Measurements from ENCODE around the gene MVD.

DNA sequence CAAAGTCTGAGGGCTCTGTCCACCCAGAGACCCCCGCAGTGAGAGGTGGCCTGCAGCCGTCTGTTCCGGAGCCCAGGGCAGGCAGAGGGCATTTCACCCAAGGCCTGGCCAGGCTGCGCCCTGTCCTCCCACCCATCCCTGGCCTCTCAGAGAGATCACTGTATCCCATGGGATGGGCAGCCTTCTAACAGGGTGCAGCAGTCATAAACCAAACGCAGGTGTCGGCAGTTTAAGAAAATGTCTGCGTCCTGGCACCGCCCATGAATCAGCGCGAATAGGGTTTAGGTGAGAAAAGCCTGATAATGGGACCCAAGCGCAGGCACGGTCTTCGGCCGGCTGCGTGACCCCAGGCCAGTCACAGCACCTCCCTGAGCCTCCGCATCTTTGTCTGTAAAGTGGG lies 17.4 kb downstream of the MVD start:
- TF ChIP-seq, protein P1, sequence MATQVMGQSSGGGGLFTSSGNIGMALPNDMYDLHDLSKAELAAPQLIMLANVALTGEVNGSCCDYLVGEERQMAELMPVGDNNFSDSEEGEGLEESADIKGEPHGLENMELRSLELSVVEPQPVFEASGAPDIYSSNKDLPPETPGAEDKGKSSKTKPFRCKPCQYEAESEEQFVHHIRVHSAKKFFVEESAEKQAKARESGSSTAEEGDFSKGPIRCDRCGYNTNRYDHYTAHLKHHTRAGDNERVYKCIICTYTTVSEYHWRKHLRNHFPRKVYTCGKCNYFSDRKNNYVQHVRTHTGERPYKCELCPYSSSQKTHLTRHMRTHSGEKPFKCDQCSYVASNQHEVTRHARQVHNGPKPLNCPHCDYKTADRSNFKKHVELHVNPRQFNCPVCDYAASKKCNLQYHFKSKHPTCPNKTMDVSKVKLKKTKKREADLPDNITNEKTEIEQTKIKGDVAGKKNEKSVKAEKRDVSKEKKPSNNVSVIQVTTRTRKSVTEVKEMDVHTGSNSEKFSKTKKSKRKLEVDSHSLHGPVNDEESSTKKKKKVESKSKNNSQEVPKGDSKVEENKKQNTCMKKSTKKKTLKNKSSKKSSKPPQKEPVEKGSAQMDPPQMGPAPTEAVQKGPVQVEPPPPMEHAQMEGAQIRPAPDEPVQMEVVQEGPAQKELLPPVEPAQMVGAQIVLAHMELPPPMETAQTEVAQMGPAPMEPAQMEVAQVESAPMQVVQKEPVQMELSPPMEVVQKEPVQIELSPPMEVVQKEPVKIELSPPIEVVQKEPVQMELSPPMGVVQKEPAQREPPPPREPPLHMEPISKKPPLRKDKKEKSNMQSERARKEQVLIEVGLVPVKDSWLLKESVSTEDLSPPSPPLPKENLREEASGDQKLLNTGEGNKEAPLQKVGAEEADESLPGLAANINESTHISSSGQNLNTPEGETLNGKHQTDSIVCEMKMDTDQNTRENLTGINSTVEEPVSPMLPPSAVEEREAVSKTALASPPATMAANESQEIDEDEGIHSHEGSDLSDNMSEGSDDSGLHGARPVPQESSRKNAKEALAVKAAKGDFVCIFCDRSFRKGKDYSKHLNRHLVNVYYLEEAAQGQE (IDR thresholded peaks at IDR 0.05): no peak
- TF ChIP-seq, protein P2, sequence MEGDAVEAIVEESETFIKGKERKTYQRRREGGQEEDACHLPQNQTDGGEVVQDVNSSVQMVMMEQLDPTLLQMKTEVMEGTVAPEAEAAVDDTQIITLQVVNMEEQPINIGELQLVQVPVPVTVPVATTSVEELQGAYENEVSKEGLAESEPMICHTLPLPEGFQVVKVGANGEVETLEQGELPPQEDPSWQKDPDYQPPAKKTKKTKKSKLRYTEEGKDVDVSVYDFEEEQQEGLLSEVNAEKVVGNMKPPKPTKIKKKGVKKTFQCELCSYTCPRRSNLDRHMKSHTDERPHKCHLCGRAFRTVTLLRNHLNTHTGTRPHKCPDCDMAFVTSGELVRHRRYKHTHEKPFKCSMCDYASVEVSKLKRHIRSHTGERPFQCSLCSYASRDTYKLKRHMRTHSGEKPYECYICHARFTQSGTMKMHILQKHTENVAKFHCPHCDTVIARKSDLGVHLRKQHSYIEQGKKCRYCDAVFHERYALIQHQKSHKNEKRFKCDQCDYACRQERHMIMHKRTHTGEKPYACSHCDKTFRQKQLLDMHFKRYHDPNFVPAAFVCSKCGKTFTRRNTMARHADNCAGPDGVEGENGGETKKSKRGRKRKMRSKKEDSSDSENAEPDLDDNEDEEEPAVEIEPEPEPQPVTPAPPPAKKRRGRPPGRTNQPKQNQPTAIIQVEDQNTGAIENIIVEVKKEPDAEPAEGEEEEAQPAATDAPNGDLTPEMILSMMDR (IDR thresholded peaks at IDR 0.05; ENCODE audit: low read depth, low read length, missing input control): no peak
- TF ChIP-seq, protein P3, sequence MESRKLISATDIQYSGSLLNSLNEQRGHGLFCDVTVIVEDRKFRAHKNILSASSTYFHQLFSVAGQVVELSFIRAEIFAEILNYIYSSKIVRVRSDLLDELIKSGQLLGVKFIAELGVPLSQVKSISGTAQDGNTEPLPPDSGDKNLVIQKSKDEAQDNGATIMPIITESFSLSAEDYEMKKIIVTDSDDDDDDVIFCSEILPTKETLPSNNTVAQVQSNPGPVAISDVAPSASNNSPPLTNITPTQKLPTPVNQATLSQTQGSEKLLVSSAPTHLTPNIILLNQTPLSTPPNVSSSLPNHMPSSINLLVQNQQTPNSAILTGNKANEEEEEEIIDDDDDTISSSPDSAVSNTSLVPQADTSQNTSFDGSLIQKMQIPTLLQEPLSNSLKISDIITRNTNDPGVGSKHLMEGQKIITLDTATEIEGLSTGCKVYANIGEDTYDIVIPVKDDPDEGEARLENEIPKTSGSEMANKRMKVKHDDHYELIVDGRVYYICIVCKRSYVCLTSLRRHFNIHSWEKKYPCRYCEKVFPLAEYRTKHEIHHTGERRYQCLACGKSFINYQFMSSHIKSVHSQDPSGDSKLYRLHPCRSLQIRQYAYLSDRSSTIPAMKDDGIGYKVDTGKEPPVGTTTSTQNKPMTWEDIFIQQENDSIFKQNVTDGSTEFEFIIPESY (IDR thresholded peaks at IDR 0.05): no peak
- TF ChIP-seq EGR1 (IDR thresholded peaks at IDR 0.05; ENCODE audit: low read depth in 2 of 2): no peak
- TF ChIP-seq, protein P4, sequence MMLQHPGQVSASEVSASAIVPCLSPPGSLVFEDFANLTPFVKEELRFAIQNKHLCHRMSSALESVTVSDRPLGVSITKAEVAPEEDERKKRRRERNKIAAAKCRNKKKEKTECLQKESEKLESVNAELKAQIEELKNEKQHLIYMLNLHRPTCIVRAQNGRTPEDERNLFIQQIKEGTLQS (IDR thresholded peaks at IDR 0.05): no peak
- no peak for TF ChIP-seq MAX (IDR thresholded peaks at IDR 0.05)
- TF ChIP-seq GABPA (IDR thresholded peaks at IDR 0.05 in 1 of 2, conservative IDR thresholded peaks at IDR 0.05 in 1 of 2): no peak
- TF ChIP-seq TAF1 (conservative IDR thresholded peaks at IDR 0.05): no peak
- TF ChIP-seq SP1 (IDR thresholded peaks at IDR 0.05): no peak

Measured in liver (tissue), 3 donors.